GM21825 (cell line): ENCODE measurements around the gene PHACTR3.
"Not testable (repeated sequence)": the region's sequence is repeated elsewhere in the genome, so short reads cannot be mapped to it uniquely, and the experiment has no call there.

Source experiments
- ATAC-seq: cut with Tn5 transposase; IDR thresholded peaks from one replicate; pipeline ENCODE4 v1.9.1; 2021; ENCODE audit warnings: mild to moderate bottlenecking, moderate library complexity; ENCODE audit not compliant: unreplicated experiment

Gene PHACTR3

DNA sequence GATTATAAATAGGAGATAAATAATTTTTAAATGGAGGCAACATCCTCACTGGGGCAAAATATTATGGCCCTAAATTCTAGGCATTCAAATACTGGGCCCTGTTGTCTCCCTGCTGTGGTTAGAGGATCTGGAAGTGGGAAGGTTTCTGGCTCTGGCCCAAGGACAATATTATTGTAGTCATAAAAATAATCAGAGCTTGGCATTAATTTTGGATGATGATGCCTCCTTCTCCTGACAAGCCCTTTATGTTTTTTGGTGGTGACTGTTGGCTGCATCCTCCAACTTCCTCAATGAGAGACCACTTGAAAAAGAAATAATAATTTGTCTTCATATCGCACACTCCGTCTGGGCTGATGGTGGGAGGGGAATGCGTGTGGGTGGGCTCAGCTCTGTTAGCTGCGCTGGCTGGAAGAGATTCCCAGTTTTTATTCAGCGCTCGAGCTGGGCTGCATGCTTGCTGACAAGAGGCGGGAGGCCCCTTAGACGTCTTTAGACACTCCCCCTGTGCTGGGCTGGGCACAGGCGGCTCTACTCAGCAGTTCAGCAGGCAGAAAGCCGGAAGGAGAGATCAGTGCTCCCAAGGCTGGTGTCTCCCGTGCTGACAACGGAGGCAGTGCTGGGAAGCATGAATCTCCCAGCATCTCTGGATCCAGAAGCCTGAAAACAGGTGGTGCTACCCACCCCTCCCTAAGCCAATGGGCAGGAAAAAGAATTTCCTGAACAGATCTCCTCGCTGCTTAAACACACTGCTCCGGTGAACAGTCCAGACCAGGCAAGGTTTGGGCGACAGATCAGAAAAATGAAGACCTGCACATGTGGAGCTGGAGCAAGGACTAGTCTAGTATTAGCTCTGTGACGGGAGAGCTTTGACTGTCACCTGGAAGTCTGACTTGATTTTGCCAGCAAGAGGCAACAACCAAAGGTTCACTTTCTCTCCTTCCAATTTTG, 231.4 kb downstream of the PHACTR3 start:
- ATAC-seq = no peak

- no peak for ATAC-seq
Measured at GRCh38 chr20:59836767-59837166, 232.4 kb downstream of the PHACTR3 start.

GRCh38 chr20:59837623-59838394, 233.5 kb downstream of the PHACTR3 start:
- ATAC-seq = peak; percentile 72

- no peak for ATAC-seq
Measured at GRCh38 chr20:59839400-59839799, 235.1 kb downstream of the PHACTR3 start.

DNA sequence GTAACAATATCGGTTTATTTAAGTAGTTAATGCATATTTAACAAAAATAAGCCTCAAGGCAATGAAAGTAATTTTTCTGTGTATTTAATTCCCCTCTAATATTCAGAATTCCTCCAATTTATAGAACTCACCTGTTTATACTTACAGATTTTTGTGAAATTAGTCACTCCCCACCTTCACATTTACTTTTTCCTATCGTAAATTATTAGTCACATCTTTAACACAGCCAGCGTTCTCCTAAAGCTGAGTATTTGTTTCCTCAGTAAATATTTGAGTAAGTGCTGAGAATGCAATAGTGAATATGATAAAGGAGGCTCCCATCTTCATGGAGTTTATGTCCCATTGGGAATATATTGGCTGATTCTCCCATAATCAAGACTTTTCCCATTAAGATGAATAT, 241.1 kb downstream of the PHACTR3 start:
- ATAC-seq = no peak

DNA sequence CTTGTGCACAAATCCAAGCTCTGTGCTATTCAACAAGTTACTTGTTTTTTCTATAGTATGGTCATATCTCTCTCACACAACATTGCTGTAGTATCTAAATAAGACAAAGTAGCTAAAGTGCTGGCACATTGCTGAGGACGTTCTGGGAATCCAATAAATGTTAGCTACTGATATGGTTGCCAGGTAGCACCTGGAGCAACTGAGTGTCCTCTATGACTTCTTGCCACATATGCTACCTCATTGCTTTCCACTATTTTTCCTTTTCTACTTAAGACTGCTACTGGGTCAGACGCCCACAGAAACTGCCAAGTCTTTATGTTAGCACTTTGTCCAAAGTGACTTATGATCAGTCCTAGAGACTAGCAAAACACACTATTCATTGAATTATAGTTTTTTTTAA, 243.8 kb downstream of the PHACTR3 start:
- no peak for ATAC-seq

DNA sequence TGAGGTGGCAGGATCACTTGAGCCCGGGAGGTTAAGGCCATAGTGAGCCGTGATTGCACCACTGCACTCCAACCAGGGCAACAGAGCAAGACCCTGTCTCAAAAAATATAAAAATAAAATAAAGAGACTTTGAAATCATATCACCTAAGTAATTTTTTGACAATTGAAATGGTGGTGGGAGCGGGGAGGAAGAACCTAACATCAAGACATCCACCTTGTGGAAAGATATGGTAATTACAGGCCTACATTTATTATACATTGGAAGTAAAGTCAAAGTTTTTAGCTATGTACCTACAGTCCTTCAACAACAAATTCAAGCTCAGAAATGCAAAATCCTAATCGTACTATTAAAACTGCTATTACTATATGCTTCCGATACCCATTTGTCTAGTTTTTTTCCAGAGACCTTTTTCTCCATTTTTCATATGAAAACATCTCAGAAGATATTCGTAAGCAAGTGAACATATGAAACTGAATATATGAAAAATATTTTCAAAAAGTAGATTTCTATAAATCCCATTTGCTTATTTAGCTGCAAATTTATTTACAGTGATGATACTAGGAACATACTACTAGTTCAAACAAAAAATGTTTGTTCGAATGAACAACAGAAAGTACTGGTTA, 245.8 kb downstream of the PHACTR3 start:
- ATAC-seq = no peak

- ATAC-seq = not testable (repeated sequence)
Measured at GRCh38 chr20:59856526-59856925, 252.2 kb downstream of the PHACTR3 start.

DNA sequence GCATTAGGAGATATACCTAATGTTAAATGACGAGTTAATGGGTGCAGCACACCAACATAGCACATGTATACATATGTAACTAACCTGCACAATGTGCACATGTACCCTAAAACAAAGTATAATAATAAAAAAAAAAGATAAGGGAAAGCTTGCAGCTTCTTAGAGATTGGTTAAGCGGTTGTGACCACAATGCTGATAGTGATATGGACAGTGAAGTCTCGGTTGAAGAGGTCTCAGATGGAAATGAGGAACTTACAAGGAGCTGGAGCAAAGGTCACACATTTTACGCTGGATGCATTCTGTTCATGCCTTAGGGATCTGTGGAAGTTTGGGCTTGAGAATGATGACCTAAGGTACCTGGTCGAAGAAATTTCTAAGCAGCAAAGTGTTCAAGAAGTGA, 252.6 kb downstream of the PHACTR3 start:
- ATAC-seq = not testable (repeated sequence)

GRCh38 chr20:59857966-59858365, 253.6 kb downstream of the PHACTR3 start:
- no peak for ATAC-seq

DNA sequence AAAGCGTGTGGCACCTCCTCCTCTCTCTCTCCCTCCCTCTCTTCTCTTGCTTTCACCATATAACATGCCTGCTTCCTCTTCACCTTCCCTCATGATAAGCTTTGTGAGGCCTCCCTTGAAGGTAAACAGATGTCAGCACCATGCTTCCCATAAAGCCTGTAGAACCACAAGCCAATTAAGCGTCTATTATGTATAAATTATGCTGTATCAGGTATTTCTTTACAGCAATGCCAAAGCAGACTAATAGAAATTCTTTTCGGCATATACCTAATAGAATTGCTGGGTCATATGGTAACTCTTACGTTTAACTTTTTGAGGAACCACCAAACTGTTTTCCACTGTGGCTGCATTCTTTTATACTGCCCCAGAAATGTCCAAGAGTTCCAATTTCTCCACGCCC, 254.1 kb downstream of the PHACTR3 start:
- ATAC-seq = no peak

DNA sequence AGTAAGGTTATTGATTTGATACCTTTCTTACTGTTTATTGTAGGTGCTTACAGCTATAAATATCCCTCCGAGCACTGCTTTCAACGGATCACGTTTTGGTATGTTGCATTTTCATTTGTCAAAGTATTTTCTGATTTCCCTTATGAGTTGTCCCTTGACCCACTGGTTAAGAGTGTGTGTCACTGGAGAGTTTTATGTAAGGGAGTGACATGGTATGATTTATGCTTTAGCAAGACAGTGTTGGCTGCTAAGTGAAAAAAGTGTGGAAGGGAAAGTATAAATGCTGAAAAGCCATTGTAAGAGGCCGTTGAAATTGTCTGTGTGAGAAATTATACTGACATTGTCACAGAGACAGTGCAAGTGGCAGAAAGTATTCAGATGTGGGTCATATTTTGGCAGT, 257.1 kb downstream of the PHACTR3 start:
- no peak for ATAC-seq

DNA sequence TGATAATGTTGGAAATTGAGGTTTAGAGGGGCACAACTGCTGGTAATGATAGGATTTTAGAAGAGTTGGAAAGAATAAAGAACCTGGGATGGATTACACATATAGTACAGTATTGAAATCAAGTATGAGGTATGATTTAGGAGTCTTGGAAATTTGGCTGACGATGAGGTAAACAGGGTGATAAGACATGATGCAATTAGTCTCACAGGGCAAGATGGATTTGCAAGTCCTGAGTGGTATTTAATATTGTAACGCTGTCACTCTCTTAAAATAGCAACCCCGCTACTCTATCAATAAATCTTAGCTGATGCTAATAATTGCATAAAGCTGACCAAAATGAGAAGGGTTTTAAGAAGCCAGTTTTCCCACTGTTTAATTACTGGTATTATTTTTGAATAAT, 258.7 kb downstream of the PHACTR3 start:
- no peak for ATAC-seq

- ATAC-seq = no peak
Measured at GRCh38 chr20:59864726-59865125, 260.4 kb downstream of the PHACTR3 start.

- no peak for ATAC-seq
Measured at GRCh38 chr20:59866338-59866737, 262.0 kb downstream of the PHACTR3 start.

DNA sequence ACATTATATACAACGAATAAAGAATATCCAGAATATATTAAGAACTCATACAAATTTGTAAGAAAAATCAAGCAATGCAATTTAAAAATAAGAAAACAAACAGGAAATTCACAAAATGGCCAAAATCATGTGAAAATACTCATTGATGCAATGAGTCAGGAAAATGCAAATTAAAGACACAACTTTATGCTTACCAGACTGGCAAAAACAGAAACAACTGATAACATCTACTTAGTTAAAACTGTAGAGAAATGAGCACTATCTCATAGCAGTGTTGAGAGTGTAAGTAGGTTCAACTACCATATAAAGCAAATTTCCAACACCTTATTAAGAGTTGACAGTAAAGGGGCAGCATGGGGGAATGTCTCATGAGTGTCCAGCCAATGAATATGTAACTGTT, 266.8 kb downstream of the PHACTR3 start:
- ATAC-seq = no peak

- ATAC-seq = no peak
Measured at GRCh38 chr20:59873409-59873808, 269.1 kb downstream of the PHACTR3 start.

- ATAC-seq = no peak
Measured at GRCh38 chr20:59880198-59880597, 275.9 kb downstream of the PHACTR3 start.

GRCh38 chr20:59884494-59884893, 280.2 kb downstream of the PHACTR3 start:
- no peak for ATAC-seq

GRCh38 chr20:59888050-59888449, 283.7 kb downstream of the PHACTR3 start:
- ATAC-seq = no peak

GRCh38 chr20:59890035-59890434, 285.7 kb downstream of the PHACTR3 start:
- ATAC-seq = not testable (repeated sequence)
